ENCODE measurements around the gene GIPC3.
A peak's percentile ranks its signal among the peaks of the same experiment; 100 is the strongest.
"Not testable (repeated sequence)": the region's sequence is repeated elsewhere in the genome, so short reads cannot be mapped to it uniquely, and the experiment has no call there.

The GIPC3 gene

DNA sequence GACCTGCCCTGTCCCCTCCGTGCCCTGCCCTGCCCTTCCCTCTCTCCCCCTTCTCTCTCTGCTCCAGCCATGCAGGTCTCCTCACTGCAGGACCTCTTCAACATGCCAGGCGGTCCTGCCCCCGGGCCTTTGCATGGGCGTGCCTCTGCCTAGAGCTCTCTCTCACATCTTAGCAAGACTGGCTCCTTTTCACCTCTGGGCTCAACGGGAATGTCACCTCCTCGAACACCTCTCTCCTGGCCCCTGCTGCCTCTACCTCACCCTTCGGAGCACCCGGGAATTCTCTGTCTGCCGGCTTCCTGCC lies 33.5 kb upstream of the GIPC3 start:
- DNase-seq = no peak

DNA sequence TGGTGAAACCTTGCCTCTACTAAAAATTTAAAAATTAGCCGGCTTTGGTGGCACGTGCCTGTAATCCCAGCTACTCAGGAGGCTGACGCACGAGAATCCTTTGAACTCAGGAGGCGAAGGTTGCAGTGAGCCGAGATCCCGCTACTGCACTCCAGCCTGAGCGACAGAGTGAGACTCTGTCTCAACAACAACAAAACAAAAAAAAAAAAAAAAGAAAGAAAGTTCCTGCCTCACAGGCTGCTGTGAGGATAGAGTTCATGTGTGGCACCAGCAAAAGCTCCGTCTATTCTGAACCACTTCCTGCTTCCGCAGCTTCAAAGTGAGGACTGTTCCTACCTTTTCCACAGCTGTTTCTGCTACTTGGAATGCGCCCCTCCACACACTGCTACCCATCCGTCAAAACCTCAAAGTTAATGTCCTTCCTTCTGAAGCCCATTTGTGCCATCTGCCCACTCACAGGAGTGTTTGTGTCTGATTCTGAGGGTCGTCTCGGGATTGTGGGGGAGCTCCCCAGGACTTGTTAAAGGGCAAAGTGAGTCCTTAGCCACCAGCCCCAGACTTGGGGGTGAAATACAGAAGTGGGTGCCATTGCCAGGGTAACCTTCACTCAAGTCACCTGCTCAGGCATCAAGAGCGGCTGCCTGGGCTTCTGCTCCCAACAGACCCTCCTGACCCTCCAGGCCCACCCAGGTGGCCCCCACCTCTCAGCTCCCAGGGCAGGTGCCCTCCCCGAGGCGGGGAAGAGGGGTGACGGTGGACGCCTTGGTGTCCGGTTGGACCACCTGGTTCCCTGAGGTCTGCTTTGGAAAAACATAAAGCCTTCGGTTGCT lies 30.8 kb upstream of the GIPC3 start:
- DNase-seq = no peak

DNA sequence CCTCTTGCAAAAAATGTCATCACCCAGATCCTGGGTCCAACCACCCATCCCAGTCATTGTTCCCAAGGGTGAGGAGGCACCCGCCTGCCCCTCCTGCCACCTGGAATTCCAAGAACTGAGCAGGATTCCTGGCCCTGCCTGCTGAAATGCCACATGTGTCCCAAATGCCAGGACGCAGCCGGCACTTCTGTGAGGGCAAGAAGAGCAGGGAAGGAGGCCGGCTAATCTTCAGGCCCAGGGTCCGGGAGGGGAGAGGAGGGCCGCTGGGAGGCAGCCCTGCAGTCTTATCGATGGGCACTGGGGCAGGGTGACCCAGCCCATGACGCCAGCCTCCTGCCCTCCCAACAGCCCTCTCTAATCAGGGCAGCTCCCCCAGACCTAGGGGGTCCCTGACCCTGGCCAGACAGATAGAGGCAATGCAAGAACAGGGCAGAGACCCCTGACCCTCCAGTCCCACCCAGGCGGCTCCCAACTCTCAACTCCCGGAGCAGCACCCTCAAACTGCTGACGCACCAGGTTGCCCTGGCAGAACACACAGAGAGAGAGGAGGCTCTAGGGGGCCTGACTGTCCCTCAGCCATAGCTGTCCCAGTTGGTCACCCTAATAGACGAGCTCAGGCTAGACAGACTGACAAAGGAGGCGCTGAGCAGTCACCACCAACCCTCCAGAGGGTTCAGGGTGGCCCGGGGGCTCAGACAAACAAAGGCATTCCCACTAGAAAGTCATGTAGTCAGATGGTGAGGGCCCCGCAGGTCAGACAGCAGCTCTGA lies 29.4 kb upstream of the GIPC3 start:
- no peak for DNase-seq

DNA sequence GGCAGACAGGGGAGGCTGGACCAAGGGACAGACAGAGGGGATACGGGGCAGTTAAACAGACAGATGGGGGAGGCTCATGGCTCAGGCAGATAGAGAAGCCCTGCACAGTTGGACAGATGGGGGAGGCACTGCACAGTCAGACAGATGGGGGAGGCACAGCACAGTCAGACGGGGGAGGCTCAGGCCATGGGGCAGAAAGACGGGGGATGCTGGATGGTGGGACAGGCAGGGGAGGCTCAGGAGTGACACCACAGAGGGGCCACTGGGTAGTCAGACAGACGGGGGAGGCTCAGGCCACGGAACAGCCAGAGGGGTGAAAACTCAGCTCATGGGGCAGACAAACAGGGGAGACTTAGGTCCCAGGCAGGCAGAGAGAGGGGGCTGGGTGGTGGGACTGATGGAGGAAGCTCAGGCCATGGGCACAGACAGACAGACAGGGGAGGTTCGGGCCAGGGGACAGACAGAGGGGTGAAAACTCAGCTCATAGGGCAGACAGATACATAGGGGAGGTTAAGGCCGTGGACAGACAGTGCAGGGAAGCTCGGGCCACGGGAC lies 28.8 kb upstream of the GIPC3 start:
- no peak for DNase-seq

DNA sequence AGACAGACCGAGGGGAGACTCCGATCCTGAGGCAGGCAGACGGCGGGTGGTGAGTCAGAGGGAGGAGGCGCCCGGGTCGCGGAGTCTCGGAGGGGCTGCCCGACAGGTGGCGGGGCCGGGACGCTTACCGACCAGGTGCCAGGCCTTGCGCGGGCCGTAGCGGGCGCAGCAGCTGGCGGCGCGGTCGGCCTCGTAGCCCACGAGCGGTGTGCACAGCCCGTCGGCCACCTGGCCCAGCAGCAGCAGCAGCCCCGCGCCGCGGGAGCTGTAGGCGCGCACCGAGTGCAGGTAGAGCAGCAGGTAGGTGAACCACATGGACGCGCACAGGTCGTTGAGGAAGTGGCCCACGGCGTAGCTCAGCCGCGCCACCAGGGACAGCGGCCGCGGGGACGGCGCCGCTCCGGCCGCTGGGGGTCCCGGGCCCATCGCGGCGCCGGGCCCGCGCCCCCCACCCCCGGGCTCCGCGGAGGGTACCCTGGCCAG lies 28.3 kb upstream of the GIPC3 start:
- DNase-seq = peak; percentile 26

DNA sequence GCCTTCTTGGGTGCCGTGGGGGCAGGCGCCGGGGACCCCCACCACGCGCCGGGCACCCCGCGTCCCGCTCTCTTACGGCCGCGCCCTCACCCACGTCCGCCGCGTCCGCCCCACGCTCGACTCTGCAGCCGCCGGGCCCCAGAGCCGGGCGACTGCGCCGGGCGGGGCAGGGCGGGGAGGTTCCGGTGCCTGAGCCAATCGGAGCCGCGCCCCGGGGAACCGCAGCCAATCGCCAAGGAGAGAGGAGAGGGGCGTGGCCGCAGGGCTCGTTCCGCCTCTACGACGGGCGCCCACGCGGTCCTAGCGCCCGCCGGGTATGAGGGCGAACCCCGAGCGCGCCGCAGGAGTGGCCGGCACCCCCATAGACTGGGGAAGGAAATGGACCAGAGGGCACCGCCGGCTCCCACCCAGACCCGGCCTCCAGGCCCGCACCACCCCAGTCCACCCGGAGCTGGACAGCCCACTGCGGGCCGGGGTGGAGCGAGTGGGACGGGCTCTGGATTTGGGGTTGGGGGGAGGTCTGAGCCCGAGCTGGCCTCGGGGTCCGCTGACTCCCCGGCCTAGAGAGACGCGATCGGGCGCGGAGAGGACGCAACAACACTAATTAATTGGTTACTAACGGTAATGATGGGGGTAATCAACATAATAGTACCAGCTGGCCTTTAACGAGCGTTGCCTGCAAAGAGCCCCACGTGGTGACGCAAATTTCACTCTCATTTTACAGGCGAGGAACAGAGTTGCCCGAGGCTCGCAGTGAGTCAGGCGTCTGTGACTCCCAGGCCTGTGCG lies 27.6 kb upstream of the GIPC3 start, which contains the start of gene MFSD12:
Gene MFSD12, minus strand, starts transcription at position 126 of the 788 bp plus-strand sequence. CDS start 183 bp downstream, outside the sequence.
- DNase-seq = peak; percentile 94

DNA sequence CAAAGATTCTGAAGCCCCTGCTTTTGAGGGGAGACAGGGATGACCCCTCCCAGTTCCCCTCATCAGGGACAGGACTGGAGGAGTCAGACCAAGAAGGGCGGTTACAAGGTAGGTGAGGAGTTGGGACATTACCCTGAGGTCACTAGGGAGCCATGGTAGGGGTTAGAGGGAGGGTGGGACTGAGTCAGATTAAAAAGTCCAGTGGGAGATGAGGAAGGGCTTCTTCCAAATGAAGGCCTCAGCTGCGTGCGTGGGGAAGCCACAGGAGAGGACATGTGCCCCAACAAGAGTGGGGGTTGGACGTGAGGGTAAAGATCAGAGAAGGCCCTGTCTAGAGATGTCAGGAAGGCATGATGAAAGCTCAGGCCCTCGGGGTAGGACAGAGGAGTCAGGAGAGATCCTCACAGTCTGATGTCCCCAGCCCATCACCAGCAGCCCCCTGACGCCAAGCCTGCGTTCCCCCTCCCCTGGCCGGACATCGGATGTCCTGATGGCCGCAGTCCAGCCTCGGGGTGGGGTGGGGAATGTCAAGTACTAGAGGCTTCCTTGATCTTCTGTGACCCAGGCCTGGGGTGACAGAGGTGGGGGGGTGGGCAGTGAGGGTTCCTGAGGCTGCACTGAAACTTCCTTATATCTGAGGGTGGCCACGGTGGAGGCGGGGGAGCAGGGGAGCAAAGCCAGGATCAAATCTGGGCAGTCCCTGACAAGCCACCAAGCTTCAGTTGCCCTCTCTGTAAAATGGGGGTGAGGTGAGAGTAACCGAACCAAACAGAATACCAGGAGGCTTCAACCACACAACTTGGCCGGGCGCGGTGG lies 21.4 kb upstream of the GIPC3 start:
- no peak for DNase-seq

DNA sequence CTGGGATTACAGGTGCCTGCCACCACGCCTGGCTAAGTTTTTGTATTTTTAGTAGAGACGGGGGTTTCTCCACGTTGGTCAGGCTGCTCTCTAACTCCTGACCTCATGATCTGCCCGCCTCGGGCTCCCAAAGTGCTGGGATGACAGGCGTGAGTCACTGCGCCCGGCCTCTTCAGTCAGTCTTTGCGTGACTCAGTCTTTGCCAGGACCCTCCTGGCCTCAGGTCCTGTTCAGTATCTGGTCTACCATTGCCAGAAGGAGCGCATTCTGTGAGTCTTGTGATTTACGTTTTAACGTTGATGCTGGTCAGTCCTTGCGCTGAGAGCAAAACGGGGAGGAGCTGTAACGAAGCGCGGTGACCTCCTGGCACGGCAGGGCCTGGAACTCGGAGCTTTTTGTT lies 20.1 kb upstream of the GIPC3 start:
- no peak for DNase-seq

DNA sequence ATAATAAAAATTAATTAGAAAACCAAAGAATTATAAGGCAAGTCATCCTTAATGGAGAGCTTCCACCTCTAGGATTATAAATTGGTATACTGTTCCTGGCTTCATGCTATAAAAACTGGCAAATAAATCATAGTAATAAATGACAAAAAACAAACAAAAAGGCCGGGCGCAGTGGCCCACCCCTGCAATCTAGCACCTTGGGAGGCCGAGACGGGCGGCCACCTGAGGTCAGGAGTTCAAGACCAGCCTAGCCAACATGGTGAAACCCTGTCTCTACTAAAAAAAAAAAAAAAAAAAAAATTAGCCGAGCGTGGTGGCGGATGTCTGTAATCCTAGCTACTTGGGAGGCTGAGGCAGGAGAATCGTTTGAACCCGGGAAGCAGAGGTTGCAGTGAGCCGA lies 15.2 kb upstream of the GIPC3 start:
- DNase-seq = not testable (repeated sequence)

DNA sequence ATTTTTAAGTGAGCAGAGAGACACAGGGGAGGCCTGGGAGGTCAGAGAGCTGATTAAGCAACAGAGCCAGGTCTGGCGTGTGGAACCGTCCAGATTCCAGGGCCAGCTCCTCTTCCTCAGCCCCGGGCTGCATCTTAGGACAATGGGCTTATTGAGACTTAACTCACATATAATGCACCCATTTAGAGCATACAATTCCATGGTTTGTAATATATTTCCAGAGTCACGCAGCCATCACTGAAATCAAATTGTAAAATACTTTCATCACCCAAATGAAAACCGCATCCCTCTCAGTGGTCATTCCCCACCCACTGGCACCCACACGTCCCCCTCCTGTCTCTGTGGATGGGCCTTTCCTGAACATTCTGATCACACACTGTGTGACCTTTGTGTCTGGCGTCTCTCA lies 14.7 kb upstream of the GIPC3 start:
- DNase-seq = no peak

DNA sequence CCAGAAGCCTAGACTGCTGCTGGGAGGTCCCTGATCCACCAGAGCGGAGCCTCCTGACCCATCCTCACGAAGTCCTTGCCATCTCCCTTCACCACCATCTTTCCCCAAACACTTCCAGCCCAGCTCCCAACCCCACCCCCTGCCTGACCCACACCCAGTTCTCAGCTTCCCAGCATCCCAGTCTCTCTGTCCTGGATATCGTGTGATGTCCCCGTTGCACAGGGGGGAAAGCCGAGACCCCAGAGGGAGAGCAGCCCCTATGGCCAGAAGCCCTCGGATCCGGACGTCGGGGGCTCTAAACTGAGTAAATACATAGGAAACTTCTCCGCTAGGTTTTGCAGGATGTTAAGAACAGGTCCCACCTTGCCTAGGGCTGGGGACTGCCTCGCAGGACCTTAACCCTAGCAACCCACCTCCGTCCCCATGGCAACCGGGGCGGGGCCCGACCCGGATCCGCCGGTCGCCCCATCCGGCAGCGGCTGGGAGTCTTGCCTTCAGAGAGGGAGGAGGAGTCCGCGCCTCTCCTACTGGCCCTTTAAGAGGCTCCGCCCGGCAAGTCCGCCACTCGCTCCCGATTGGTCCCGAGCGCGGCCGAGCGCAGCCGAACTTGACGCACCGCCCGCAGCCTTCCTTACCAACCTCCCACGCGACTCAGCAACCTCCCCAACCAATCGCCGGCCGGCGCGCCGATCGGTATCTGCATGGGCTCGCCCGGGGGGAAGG lies 13.0 kb upstream of the GIPC3 start:
- peak; percentile 99 for DNase-seq

DNA sequence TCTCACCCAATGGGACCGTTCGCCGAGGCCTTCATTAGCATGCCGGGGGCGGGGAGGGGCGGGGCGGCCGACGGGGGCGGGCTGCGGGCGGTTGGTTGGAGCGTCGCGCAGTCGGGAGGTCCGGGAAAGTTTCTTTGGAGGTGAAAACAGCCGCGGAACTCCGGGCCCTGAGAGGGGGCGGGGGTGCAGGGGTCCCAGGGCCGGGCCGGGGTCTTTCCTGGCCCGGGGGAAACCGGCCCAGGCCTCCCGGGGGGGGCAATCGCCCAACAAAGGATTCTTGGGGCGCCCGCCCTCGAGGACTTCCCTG lies 12.5 kb upstream of the GIPC3 start, which contains the start of gene HMG20B:
Gene HMG20B, plus strand, starts transcription at position 90 of the 307 bp plus-strand sequence. CDS start 366 bp downstream, outside the sequence.
- no peak for DNase-seq

DNA sequence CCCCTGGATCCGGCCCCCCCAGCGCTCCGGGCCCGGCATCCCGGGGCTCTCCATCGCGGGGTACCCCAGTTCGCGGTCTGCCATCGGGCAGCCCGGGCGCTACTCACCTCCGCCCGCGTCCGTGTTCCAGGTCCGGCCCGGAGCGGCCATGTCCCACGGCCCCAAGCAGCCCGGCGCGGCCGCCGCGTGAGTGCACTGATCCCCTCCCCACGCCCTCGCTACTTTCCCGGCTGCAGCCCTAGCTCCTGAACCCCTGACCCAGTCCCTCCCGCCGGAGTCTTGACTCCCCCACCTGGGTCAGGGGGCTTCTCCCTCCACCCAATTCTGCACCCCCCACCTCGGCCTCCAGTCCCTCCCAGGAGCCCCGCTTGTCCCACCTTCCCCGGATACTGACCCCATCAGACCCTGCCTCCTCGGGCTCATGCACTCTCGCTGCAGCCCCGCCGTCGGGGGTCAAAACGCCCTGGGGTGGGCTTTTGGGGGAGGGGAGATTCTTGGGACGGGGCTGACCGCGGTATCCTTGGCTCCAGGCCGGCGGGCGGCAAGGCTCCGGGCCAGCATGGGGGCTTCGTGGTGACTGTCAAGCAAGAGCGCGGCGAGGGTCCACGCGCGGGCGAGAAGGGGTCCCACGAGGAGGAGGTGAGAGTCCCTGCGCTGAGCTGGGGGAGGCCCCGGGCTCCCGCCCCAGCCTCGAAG lies 12.0 kb upstream of the GIPC3 start:
- no peak for DNase-seq

DNA sequence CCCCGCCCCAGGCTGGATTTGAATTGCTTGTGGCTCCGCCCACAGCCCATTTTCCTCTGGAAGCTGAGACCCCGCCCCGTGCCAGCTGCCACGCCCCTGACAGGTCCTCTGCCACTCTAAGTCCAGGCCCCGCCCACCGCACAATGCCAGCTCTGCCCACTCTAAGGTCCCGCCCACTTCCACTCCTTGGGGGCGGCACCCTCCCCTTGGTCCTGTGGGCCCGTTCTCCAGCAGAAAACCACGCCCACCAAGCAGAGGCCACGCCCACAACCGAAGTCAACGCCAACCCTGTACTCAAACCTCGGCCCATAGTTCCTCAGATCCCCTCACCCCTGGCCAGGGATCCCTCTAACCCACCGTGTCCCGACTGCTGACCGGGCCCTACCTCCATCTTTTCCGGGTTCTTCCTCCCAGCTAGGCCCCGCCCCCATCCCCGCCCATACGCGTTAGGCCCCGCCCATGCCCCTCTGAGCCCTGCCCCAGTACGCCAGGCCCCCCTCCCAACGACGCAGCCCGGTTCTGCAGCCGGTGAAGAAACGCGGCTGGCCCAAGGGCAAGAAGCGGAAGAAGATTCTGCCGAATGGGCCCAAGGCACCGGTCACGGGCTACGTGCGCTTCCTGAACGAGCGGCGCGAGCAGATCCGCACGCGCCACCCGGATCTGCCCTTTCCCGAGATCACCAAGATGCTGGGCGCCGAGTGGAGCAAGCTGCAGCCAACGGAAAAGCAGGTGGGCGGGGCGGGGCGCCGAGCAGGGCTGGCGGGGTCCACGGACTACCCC lies 11.2 kb upstream of the GIPC3 start:
- DNase-seq = peak; percentile 63

DNA sequence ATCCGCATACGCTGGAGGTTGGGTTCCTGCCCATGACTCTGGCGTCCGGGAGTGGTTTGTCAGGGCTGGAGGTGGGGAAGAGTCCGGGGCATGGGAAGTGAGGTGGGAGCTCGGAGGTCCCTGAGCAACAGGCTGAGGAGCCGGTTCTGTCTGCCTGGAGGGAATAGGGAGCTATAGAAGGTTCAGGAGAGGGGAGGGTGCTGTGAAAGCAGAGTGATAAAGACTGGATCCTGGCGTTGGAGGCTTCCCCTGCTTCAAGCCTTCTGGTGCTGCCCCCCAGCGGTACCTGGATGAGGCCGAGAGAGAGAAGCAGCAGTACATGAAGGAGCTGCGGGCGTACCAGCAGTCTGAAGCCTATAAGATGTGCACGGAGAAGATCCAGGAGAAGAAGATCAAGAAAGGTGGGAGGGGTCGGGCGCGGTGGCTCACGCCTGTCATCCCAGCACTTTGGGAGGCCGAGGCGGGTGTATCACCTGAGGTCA lies 10.0 kb upstream of the GIPC3 start:
- no peak for DNase-seq

DNA sequence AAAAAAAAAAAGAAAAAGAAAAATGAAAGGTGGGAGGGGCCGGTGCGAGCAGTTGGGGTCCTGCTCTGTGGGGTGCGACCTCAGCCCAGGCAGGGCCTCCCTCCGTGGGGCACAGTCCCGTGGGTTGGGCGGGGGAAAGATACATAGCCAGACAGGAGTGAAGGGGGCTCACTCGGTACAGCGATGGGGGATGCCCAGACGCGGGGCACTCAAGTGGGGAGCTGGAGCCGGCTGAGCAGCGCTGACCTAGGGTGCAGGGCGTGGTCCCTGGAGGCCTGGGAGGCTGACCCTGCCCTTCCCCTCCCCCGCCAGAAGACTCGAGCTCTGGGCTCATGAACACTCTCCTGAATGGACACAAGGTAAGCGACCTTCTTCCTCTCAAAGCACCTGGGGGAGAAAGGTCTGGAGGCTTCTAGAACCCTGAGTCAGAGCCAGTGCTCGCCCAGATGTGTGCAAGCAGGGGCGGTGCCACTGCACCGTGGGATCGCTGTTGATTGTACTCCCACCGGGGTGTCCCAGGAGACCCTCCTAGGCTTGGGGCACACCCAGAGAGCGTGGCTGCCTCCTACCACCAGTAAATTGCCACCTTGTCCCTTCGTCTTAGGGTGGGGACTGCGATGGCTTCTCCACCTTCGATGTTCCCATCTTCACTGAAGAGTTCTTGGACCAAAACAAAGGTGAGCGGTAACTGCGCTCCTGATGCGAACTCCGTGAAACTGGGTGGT lies 9.2 kb upstream of the GIPC3 start:
- no peak for DNase-seq

DNA sequence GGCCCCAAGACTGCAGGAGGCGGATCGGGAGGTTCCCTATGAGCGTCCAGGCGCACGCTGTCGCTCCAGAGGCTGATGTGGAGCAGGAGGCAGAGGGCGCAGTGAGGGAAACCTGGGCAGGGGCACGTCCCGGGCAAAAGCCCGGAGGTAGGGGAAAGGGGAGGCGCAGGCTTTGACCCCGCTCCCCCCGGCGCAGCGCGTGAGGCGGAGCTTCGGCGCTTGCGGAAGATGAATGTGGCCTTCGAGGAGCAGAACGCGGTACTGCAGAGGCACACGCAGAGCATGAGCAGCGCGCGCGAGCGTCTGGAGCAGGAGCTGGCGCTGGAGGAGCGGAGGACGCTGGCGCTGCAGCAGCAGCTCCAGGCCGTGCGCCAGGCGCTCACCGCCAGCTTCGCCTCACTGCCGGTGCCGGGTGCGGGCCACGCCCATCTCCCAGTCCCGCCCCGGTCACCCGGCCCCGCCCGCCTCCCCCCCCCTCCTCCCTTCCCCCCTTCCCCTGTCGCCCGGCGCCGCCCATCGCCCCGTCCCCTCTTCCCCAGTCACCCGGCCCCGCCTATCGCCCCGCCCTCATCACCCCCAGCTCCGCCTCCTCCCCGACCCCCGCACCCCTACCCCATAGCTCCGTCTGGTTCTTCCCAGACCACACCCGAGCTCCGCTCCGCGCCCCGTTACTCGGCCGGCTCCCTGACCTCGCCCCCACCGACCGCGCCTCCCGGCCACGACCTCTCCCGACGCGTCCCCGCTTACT lies 8.4 kb upstream of the GIPC3 start:
- DNase-seq = no peak

DNA sequence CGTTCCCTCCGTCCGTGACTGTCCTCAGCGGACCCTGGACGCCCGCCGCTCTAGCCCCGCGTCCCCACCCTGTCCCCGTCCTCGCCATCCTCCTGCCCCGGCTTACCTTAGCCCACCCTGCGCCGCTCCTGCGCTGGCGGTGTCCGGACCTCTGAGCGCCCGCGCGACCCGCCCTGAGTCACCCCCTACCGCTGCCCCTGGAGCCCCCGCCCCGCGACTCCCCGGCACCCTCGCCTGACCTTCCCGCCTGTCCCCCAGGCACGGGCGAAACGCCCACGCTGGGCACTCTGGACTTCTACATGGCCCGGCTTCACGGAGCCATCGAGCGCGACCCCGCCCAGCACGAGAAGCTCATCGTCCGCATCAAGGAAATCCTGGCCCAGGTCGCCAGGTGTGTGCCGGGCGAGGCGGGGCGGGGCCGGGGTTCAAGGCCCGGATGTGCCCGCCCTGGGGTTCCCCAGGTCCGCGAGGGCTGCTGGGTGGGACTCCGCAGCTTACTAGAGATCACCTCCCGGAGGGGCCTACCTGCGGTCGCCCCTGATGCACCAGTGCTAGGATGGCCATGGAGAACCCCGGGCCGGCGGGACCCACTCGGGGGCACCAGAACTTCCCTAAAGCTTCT lies 7.4 kb upstream of the GIPC3 start:
- no peak for DNase-seq
